H1 (cell line): Measurements from ENCODE around the gene SCGB1A1. TPM values are rescaled to one million over a fixed set of nuclear protein-coding genes. Genes with fewer than 3 reads are reported as not detected.

Source experiments
- CTCF ChIA-PET: fragments of 300-600 bp; sonication (Branson Sonifier 250); formaldehyde crosslinking; loops from one replicate; lab custom pipeline; 2021; ENCODE audit not compliant: partially characterized antibody; lab: Charles Lee
- POLR2A ChIA-PET: fragments of 300-600 bp; sonication (Branson Sonifier 250); formaldehyde crosslinking; loops from one replicate; lab custom pipeline; 2021; ENCODE audit warnings: inconsistent platforms; ENCODE audit not compliant: partially characterized antibody; lab: Charles Lee
- DNase-seq, 2 experiments: peaks; one replicate each; pipeline versions ENCODE4 v3.0.0 to v3.0.0-alpha.2; 2010 to 2022; ENCODE audit warnings: low spot score in 2 of 2, low read depth in 1 of 2, mixed read lengths in 1 of 2
- FAIRE-seq: peaks from 2 replicates; lab custom pipeline; 2011; peaks lifted over from hg19 to GRCh38; lab: Jason Lieb, UNC
- H2AFZ ChIP-seq: 2 replicates; pipeline ENCODE4 v1.8.1; 2012; ENCODE audit warnings: low read length, inconsistent platforms
- H2AK5ac ChIP-seq: 2 replicates; pipeline ENCODE4 v1.6.1; 2013; ENCODE audit warnings: low read depth, low read length
- H2BK120ac ChIP-seq: replicated peaks from 2 replicates; pipeline ENCODE3; 2013; ENCODE audit warnings: low read depth, low read length, inconsistent platforms
- H2BK12ac ChIP-seq: 2 replicates; pipeline ENCODE4 v1.6.1; 2013; ENCODE audit warnings: low read depth, low read length
- H2BK15ac ChIP-seq: 2 replicates; pipeline ENCODE4 v1.6.1; 2013; ENCODE audit warnings: low read length
- H2BK20ac ChIP-seq: 2 replicates; pipeline ENCODE4 v1.6.1; 2013; ENCODE audit warnings: low read length
- H2BK5ac ChIP-seq: 2 replicates; pipeline ENCODE4 v1.6.1; 2013; ENCODE audit warnings: low read depth, low read length
- H3K14ac ChIP-seq: 2 replicates; pipeline ENCODE4 v1.6.1; 2013; ENCODE audit warnings: inconsistent platforms; ENCODE audit not compliant: insufficient read length
- H3K18ac ChIP-seq: 2 replicates; pipeline ENCODE4 v1.6.1; 2013; ENCODE audit warnings: low read length; ENCODE audit errors: extremely low read depth
- H3K23ac ChIP-seq: 2 replicates; pipeline ENCODE4 v1.6.1; 2013; ENCODE audit warnings: inconsistent platforms; ENCODE audit not compliant: insufficient read length
- H3K23me2 ChIP-seq: 2 replicates; pipeline ENCODE4 v1.6.1; 2013; ENCODE audit warnings: low read depth, low read length
- H3K27ac ChIP-seq: 2 replicates; pipeline ENCODE4 v1.6.1; 2011; ENCODE audit warnings: low read depth, low read length, inconsistent platforms
- H3K27me3 ChIP-seq, 4 experiments: replicated peaks in 1 of 4; 1 replicate in 1 of 4; 2 replicates in 3 of 4; pipeline versions ENCODE4 v1.6.1 to v1.8.1; 2011 to 2013; ENCODE audit warnings: low read length in 3 of 4, mild to moderate bottlenecking in 3 of 4, inconsistent platforms in 2 of 4, mixed read lengths in 2 of 4, moderate library complexity in 1 of 4; ENCODE audit not compliant: control insufficient read depth in 3 of 4, insufficient read depth in 3 of 4; ENCODE audit errors: extremely low read depth in 1 of 4
- H3K36me3 ChIP-seq, 4 experiments: 2 replicates each; pipeline versions ENCODE4 v1.6.1 to v1.8.1; 2011 to 2013; ENCODE audit warnings: mild to moderate bottlenecking in 4 of 4, low read length in 3 of 4, moderate library complexity in 2 of 4, control low read depth in 1 of 4, inconsistent platforms in 1 of 4; ENCODE audit not compliant: insufficient read depth in 4 of 4, control insufficient read depth in 2 of 4
- H3K4ac ChIP-seq: replicated peaks from 2 replicates; pipeline ENCODE3; 2013; ENCODE audit warnings: low read length, low read depth, mixed read lengths, inconsistent platforms; ENCODE audit not compliant: insufficient read length
- H3K4me1 ChIP-seq, 4 experiments: replicated peaks in 1 of 4; 1 replicate in 1 of 4; 2 replicates in 3 of 4; pipeline versions ENCODE4 v1.6.1 to v1.8.1; 2011 to 2013; ENCODE audit warnings: low read length in 3 of 4, inconsistent platforms in 2 of 4, mixed read lengths in 1 of 4; ENCODE audit not compliant: insufficient read depth in 4 of 4, control insufficient read depth in 3 of 4
- H3K4me2 ChIP-seq, 2 experiments: 2 replicates each; pipeline versions ENCODE4 v1.6.1 to v1.8.1; 2011 to 2013; ENCODE audit warnings: low read depth in 2 of 2, low read length in 2 of 2, control low read depth in 1 of 2, inconsistent platforms in 1 of 2, mild to moderate bottlenecking in 1 of 2; ENCODE audit not compliant: insufficient read depth in 1 of 2
- H3K4me3 ChIP-seq, 4 experiments: fragments of 200-600, 300-600 bp in 1 of 4; sonication (generic), shearing (Covaris generic), sonication (Bioruptor Twin) in 1 of 4; 2 replicates each; pipeline versions ENCODE4 v1.5.1 to v1.8.1; 2011 to 2016; ENCODE audit warnings: low read length in 4 of 4, low read depth in 3 of 4, control low read depth in 2 of 4, inconsistent platforms in 2 of 4, mild to moderate bottlenecking in 2 of 4, mixed read lengths in 1 of 4, moderate library complexity in 1 of 4; ENCODE audit not compliant: insufficient read depth in 2 of 4; ENCODE audit errors: extremely low read depth in 1 of 4
- H3K56ac ChIP-seq: replicated peaks from 2 replicates; pipeline ENCODE3; 2013; ENCODE audit warnings: low read depth, mild to moderate bottlenecking, mixed read lengths, low read length, inconsistent platforms; ENCODE audit not compliant: insufficient read length
- H3K79me1 ChIP-seq: 2 replicates; pipeline ENCODE4 v1.6.1; 2013; ENCODE audit warnings: low read depth, low read length, control low read depth
- H3K79me2 ChIP-seq, 2 experiments: 2 replicates each; pipeline versions ENCODE4 v1.6.1 to v1.8.1; 2012 to 2013; ENCODE audit warnings: low read length in 2 of 2, mild to moderate bottlenecking in 2 of 2, inconsistent platforms in 1 of 2; ENCODE audit not compliant: insufficient read depth in 2 of 2, control insufficient read depth in 1 of 2
- H3K9ac ChIP-seq, 4 experiments: replicated peaks in 1 of 4; 1 replicate in 1 of 4; 2 replicates in 3 of 4; pipeline versions ENCODE4 v1.6.1 to v1.8.1; 2011 to 2013; ENCODE audit warnings: low read depth in 3 of 4, low read length in 3 of 4, control low read depth in 2 of 4, mild to moderate bottlenecking in 2 of 4, moderate library complexity in 2 of 4, inconsistent platforms in 1 of 4; ENCODE audit errors: extremely low read depth in 1 of 4
- H3K9me3 ChIP-seq, 2 experiments: 2 replicates each; pipeline versions ENCODE4 v1.6.1 to v1.8.1; 2012 to 2013; ENCODE audit warnings: mild to moderate bottlenecking in 2 of 2, moderate library complexity in 2 of 2, control low read depth in 1 of 2, inconsistent platforms in 1 of 2, low read depth in 1 of 2, low read length in 1 of 2, mixed read lengths in 1 of 2; ENCODE audit not compliant: insufficient read depth in 2 of 2
- H4K20me1 ChIP-seq, 2 experiments: replicated peaks in 1 of 2; 2 replicates each; pipeline versions ENCODE3 to v1.8.1; 2011 to 2013; ENCODE audit warnings: inconsistent platforms in 2 of 2, low read length in 2 of 2, mild to moderate bottlenecking in 1 of 2; ENCODE audit not compliant: insufficient read depth in 2 of 2, control insufficient read depth in 1 of 2
- H4K5ac ChIP-seq: 2 replicates; pipeline ENCODE4 v1.6.1; 2013; ENCODE audit warnings: low read length, low read depth, mixed read lengths, inconsistent platforms; ENCODE audit not compliant: insufficient read length
- H4K8ac ChIP-seq: 2 replicates; pipeline ENCODE4 v1.8.0; 2013; ENCODE audit warnings: mild to moderate bottlenecking, moderate library complexity, low read length, inconsistent platforms; ENCODE audit not compliant: insufficient read depth; ENCODE audit errors: extremely low read depth
- H4K91ac ChIP-seq: replicated peaks from 2 replicates; pipeline ENCODE3; 2013; ENCODE audit warnings: low read length, mixed read lengths, inconsistent platforms; ENCODE audit not compliant: insufficient read length
- BCL11A ChIP-seq, 2 experiments: IDR thresholded peaks; one replicate each; pipeline ENCODE4 v1.6.1; 2011; ENCODE audit warnings: low read depth in 2 of 2, low read length in 2 of 2, mild to moderate bottlenecking in 2 of 2
- CBX8 ChIP-seq: fragments of 300-800, 300-1000 bp; sonication (generic); IDR thresholded peaks from 2 replicates; pipeline ENCODE4 v1.7.1; 2016; ENCODE audit warnings: low read depth, low read length, borderline replicate concordance
- CTCF ChIP-seq, 3 experiments: IDR thresholded peaks; 1 replicate in 2 of 3; 2 replicates in 1 of 3; pipeline versions ENCODE4 v1.5.1 to v1.6.1; 2011; ENCODE audit warnings: low read length in 3 of 3, mild to moderate bottlenecking in 3 of 3, inconsistent platforms in 2 of 3, low read depth in 1 of 3, moderate library complexity in 1 of 3; ENCODE audit not compliant: insufficient read depth in 1 of 3; ENCODE audit errors: control extremely low read depth in 1 of 3
- EZH2 ChIP-seq: fragments of 200-600 bp; sonication (generic); IDR thresholded peaks from 2 replicates; pipeline ENCODE4 v1.7.1; 2012; ENCODE audit warnings: low read depth, mild to moderate bottlenecking, moderate library complexity, low read length, inconsistent platforms; ENCODE audit not compliant: severe bottlenecking
- MAFK ChIP-seq: IDR thresholded peaks from 2 replicates; pipeline ENCODE4 v1.6.1; 2012; ENCODE audit warnings: low read depth, mild to moderate bottlenecking, improper control_type of control experiment, low read length
- NRF1 ChIP-seq: IDR thresholded peaks from 2 replicates; pipeline ENCODE4 v1.6.1; 2011; ENCODE audit warnings: mild to moderate bottlenecking, low read depth, low read length, improper control_type of control experiment
- POU5F1 ChIP-seq: IDR thresholded peaks from 2 replicates; pipeline ENCODE4 v1.6.1; 2011; ENCODE audit warnings: low read depth, mild to moderate bottlenecking, low read length, moderate library complexity
- RAD21 ChIP-seq, 2 experiments: IDR thresholded peaks in 1 of 2; conservative IDR thresholded peaks in 1 of 2; 2 replicates each; pipeline ENCODE4 v1.6.1; 2011; ENCODE audit warnings: low read depth in 2 of 2, low read length in 2 of 2, improper control_type of control experiment in 1 of 2, inconsistent platforms in 1 of 2, mild to moderate bottlenecking in 1 of 2, moderate library complexity in 1 of 2
- RFX5 ChIP-seq: IDR thresholded peaks from 2 replicates; pipeline ENCODE4 v1.6.1; 2011; ENCODE audit warnings: low read depth, low read length, improper control_type of control experiment, borderline replicate concordance
- SAP30 ChIP-seq: fragments of 300-600 bp; sonication (generic); IDR thresholded peaks from 2 replicates; pipeline ENCODE4 v1.7.1; 2012; ENCODE audit warnings: low read length, moderate library complexity, mild to moderate bottlenecking, inconsistent platforms; ENCODE audit not compliant: insufficient read depth, insufficient replicate concordance
- TAF1 ChIP-seq: IDR thresholded peaks from 2 replicates; pipeline ENCODE4 v1.6.1; 2011; ENCODE audit warnings: mild to moderate bottlenecking, low read depth, low read length
- WGBS, 2 experiments: shearing (Covaris generic) in 1 of 2; methylation state at CpG; one replicate each; pipeline versions ENCODE4 v1.1.6 to v1.1.7; 2013 to 2015; ENCODE audit warnings: low lambda C conversion rate in 2 of 2, mixed read lengths in 2 of 2, inconsistent platforms in 1 of 2, low coverage in 1 of 2, missing lambda C conversion rate in 1 of 2; ENCODE audit not compliant: insufficient replicate concordance in 2 of 2, insufficient coverage in 1 of 2, insufficient read length in 1 of 2; ENCODE audit errors: extremely low coverage in 1 of 2, missing lambda C conversion rate in 1 of 2; 5-methylcytosine and 5-hydroxymethylcytosine counted together
- polyA plus RNA-seq, 7 experiments: library from polyadenylated mRNA; depleted of rRNA in 3 of 7; stranded (reverse) in 5 of 7; unstranded in 2 of 7; fragments of >200 nt in 5 of 7; fragments of 200-250 nt in 2 of 7; gene quantifications; 1 replicate in 5 of 7; 2 replicates in 1 of 7; 4 replicates in 1 of 7; pipeline versions ENCODE4 v1.2.1 to v1.2.3, GENCODE V29; 2011 to 2013; ENCODE audit warnings: missing spikeins in 2 of 7, mixed read lengths in 2 of 7
- total RNA-seq: library from RNA; stranded (reverse); fragmentation: NEBNext Ultra II Directional; extraction: Animal tissue kit (Norgen Biotek cat#: 25700); gene quantifications from 2 replicates; pipeline ENCODE4 v1.2.1, GENCODE V29; 2021

SCGB1A1 gene
- total and polyA plus RNA-seq, 2 of the 8 experiments (the other 6 are each of a cell fraction or from before 2014, with no cell fraction given) = not detected

- H3K14ac ChIP-seq = no peak overlapping the region
- no peak overlapping the region for H2BK12ac ChIP-seq
- H3K23me2 ChIP-seq = no peaks in the 10 kb centered on the region
- no peak overlapping the region for H2BK5ac ChIP-seq
- H3K79me1 ChIP-seq = no peaks in the 10 kb centered on the region
- no peak for DNase-seq
- H3K4me3 ChIP-seq = no peak overlapping the region
- H3K9me3 ChIP-seq = no peaks in the 10 kb centered on the region
- no peaks in the 10 kb centered on the region for H3K36me3 ChIP-seq
- H3K4ac ChIP-seq = no peak overlapping the region
- H2BK20ac ChIP-seq = no peak overlapping the region
- ChIA-PET POLR2A (no interaction called here), CTCF (interaction anchor here (1.2 to 9.5 kb wide), 7 partner anchors 8 to 186 kb away, joined by 3 to 82 read pairs (median 4); partner anchors contain the start of gene ASRGL1)
- no peaks in the 10 kb centered on the region for H3K4me1 ChIP-seq
- 87% methylated on average over 9 of the region's 9 CpGs; no CpG with 5 or more reads in 1 of the 2 experiments for WGBS, 2 experiments
- H3K9ac ChIP-seq = no peak overlapping the region
- no peak overlapping the region for H3K23ac ChIP-seq
- no peak overlapping the region for H3K27ac ChIP-seq
- H3K18ac ChIP-seq = no peak overlapping the region
- no peak overlapping the region for H3K4me2 ChIP-seq
- no peak overlapping the region for H2BK120ac ChIP-seq
- no peak overlapping the region for H4K91ac ChIP-seq
- no peak overlapping the region for H2BK15ac ChIP-seq
- no peak overlapping the region for H4K8ac ChIP-seq
- no peak overlapping the region for H2AFZ ChIP-seq
- FAIRE-seq = no peak
- no peak overlapping the region for H2AK5ac ChIP-seq
- H4K5ac ChIP-seq = no peak overlapping the region
- no peaks in the 10 kb centered on the region for H3K79me2 ChIP-seq
- H3K27me3 ChIP-seq = no peaks in the 10 kb centered on the region
- H4K20me1 ChIP-seq = no peaks in the 10 kb centered on the region
- H3K56ac ChIP-seq = no peak overlapping the region
- TF ChIP-seq TAF1 (no peak), SAP30 (no peak), RFX5 (no peak), RAD21 (IDR thresholded peaks at IDR 0.05 in 1 of 2, conservative IDR thresholded peaks at IDR 0.05 in 1 of 2; ENCODE audit: low read depth in 2 of 2, low read length in 2 of 2) (no peak), EZH2 (no peak), CTCF (IDR thresholded peaks at IDR 0.05; ENCODE audit: control extremely low read depth in 1 of 3, insufficient read depth in 1 of 3, low read depth in 1 of 3, low read length in 3 of 3) (no peak), BCL11A (IDR thresholded peaks at IDR 0.05; ENCODE audit: low read depth in 2 of 2, low read length in 2 of 2) (no peak), NRF1 (no peak), CBX8 (no peak), POU5F1 (no peak), MAFK (no peak)
Observed at GRCh38 chr11:62374801-62375200, 44.0 kb upstream of the SCGB1A1 start.
